ENCODE measurements around the gene CELF4.

CELF4 gene

DNA sequence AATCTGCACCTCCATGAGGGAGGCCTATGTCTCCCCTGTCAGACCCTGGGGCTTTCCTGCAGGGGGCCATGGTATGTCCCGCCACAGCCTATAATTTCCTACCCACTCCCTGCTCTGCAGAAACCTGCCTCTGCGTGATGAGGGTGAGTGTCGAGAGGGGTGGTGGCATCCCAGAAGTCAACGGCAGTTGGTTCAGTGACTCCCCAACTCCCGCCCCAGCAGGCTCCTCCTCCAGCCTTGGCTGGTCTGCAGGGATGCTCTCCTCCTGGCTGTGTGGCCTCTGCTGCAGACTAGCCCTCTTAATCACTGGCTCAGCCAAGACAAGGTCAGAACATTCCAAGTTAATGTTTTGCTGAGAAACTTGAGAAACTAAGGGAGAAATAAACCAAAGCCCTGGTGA is 13.3 kb downstream of the CELF4 start:
- no peak for DNase-seq (ENCODE audit: low spot score)
- in situ Hi-C loops (cut with MboI; ENCODE audit: low pct_unique_long_range_greater_than_20kb, low sequenced_read_pairs, unreplicated experiment), result no loop called here
- TF ChIP-seq, protein P1, sequence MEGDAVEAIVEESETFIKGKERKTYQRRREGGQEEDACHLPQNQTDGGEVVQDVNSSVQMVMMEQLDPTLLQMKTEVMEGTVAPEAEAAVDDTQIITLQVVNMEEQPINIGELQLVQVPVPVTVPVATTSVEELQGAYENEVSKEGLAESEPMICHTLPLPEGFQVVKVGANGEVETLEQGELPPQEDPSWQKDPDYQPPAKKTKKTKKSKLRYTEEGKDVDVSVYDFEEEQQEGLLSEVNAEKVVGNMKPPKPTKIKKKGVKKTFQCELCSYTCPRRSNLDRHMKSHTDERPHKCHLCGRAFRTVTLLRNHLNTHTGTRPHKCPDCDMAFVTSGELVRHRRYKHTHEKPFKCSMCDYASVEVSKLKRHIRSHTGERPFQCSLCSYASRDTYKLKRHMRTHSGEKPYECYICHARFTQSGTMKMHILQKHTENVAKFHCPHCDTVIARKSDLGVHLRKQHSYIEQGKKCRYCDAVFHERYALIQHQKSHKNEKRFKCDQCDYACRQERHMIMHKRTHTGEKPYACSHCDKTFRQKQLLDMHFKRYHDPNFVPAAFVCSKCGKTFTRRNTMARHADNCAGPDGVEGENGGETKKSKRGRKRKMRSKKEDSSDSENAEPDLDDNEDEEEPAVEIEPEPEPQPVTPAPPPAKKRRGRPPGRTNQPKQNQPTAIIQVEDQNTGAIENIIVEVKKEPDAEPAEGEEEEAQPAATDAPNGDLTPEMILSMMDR (IDR thresholded peaks at IDR 0.05; ENCODE audit: extremely low read depth, insufficient read depth, missing control alignments), result no peak

DNA sequence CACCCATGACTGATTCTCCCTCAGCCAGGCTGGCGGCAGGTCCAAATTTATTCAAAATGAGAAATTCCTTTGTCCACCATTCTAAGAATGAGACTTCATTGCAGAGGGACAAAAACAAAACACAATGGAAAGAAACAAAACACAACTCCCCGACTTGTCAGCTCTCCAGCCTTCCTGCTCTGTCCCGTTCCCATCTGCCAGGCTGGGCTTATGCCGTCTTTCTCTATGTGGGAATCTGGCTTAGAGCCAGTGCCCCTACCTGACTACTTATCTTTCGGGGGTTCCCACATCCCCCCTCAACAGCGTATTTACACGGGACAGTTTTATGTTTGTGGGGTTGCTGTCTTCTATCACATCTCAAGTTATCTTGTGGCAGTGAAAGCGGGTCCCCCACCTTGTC is 13.8 kb downstream of the CELF4 start:
- TF ChIP-seq, protein P1 (IDR thresholded peaks at IDR 0.05; ENCODE audit: extremely low read depth, insufficient read depth, missing control alignments), result no peak
- DNase-seq (ENCODE audit: low spot score), result no peak
- in situ Hi-C loops (cut with MboI; ENCODE audit: low pct_unique_long_range_greater_than_20kb, low sequenced_read_pairs, unreplicated experiment), result no loop called here

DNA sequence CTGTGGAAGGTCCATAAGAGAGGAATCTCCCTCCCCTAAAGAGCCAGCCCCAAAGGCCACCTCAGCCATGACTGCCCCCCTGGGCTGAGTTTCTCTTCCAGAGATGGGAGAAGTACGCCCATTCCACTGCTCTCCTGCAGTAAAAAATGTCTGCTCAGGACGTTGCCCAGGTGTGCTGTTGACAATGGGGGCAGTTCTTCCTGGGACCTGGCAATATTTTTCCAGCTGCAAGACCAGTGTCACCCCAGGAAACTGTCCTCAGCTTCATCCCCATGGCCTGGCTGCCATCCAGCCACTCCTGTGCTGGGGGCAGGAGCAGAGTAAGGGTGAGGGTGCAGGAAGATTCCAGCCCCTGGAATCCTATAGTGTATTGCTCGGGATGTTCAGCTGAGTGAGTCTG is 14.3 kb downstream of the CELF4 start:
- DNase-seq (ENCODE audit: low spot score), result no peak
- TF ChIP-seq, protein P1 (IDR thresholded peaks at IDR 0.05; ENCODE audit: extremely low read depth, insufficient read depth, missing control alignments), result no peak
- in situ Hi-C loops (cut with MboI; ENCODE audit: low pct_unique_long_range_greater_than_20kb, low sequenced_read_pairs, unreplicated experiment), result no loop called here

DNA sequence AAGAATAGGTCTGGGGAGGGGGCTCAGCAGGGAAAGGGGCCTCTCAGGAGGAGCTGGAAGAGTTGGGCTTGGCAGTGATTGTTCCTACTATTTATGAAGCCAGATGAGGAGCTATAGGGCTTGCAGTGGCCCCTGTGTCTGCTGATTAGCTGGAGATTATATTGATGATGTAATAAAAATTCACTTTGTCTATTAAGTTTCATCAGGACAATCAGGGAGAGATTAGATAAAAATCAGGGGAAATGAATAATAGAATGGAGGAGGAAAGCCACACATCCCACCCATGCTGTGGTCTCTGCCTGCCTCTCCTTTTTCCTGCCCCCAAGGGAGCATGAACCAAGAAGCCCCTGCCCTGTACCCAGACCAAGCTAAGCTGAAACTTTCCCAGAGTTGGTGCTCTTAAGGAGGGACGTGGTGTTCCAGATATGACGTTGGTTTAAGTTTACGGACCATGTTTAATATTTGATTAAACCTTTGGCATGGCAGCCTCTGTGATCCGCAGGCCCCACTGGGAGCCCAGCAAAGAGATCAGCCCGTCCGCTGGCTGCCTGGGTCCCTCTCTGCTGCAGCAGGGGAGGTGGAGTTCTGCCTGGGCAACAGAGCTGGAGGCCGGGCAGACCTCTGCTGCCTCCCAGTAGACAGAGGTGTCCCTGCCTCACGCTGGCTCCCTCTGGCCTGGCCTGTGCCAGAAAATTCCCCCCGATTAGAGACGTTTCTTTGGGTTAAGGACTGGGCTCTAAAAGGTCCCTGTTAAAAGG is 15.3 kb downstream of the CELF4 start:
- DNase-seq (ENCODE audit: low spot score), result no peak
- TF ChIP-seq, protein P1 (IDR thresholded peaks at IDR 0.05; ENCODE audit: extremely low read depth, insufficient read depth, missing control alignments), result no peak
- in situ Hi-C loops (cut with MboI; ENCODE audit: low pct_unique_long_range_greater_than_20kb, low sequenced_read_pairs, unreplicated experiment), result no loop called here

DNA sequence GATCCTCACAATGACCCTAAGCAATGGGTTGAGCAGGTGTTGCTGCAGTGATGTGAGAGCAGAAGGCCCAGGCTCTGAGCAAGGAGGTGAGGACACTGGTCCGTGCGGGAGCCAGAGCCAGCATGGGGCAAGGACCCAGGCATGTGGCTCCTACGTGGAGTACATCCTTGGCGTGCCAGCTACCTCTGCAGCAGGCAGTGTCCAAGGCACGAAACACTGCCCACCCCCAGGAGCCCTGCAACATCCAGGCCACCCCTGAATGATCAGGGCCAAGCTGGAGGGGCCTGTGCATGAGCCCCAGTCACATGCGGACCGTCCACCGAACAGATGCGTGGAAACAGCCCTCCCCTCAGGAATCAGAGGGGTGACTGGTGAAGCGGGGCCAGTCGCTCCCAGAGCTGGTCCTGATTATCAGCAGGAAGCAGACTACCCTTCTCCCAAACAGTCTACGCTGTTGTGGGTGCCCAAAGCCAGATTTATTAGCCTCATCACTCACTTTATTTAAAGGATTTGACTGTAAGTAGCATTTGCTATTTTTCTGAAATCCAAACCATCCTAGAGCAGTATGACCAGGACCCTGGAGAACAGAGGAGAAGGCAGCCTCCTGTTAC is 16.8 kb downstream of the CELF4 start:
- no peak for DNase-seq (ENCODE audit: low spot score)
- TF ChIP-seq, protein P1 (IDR thresholded peaks at IDR 0.05; ENCODE audit: extremely low read depth, insufficient read depth, missing control alignments), result no peak
- in situ Hi-C loops (cut with MboI; ENCODE audit: low pct_unique_long_range_greater_than_20kb, low sequenced_read_pairs, unreplicated experiment), result no loop called here

DNA sequence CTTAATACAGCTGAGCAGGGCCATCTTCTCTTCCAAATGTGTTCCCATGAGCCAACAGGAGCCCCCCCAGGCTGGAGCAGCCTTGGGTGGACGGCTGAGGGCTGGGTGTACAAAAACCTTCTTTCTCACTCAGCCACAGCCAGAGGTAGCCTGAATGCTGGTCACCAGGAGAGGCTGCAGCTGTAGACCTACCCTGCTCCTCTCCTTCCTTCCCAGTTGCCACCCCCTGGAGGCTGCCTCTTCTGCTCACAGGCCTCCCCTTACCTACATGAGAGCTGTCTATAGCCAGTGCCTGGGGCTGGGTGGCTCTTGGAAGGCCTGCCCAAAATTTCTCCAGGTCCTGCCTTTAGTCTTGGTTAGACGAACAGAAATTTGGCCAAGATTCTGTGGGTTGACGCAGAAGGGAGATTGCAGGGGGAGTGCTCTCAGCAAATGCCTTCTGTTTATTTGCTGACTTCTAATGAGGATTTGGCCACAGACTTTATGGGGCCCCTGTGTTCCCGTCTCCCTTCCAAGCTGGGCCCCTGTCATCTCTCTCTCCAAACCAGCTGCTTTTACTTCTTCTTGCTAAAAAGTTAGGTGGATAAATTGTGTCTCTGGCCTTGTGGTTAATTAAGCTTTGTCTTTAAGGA is 18.3 kb downstream of the CELF4 start:
- DNase-seq (ENCODE audit: low spot score), result no peak
- TF ChIP-seq, protein P1 (IDR thresholded peaks at IDR 0.05; ENCODE audit: extremely low read depth, insufficient read depth, missing control alignments), result no peak
- in situ Hi-C loops (cut with MboI; ENCODE audit: low pct_unique_long_range_greater_than_20kb, low sequenced_read_pairs, unreplicated experiment), result no loop called here
